Measurements from ENCODE around the gene ITGB4. TPM values are rescaled to one million over a fixed set of nuclear protein-coding genes. Genes with fewer than 3 reads are reported as not detected.

Gene ITGB4
- total and polyA plus RNA-seq, 2 of the 13 experiments (the other 11 are each of a cell fraction or from before 2014, with no cell fraction given): 6.9 to 14.5 TPM

DNA sequence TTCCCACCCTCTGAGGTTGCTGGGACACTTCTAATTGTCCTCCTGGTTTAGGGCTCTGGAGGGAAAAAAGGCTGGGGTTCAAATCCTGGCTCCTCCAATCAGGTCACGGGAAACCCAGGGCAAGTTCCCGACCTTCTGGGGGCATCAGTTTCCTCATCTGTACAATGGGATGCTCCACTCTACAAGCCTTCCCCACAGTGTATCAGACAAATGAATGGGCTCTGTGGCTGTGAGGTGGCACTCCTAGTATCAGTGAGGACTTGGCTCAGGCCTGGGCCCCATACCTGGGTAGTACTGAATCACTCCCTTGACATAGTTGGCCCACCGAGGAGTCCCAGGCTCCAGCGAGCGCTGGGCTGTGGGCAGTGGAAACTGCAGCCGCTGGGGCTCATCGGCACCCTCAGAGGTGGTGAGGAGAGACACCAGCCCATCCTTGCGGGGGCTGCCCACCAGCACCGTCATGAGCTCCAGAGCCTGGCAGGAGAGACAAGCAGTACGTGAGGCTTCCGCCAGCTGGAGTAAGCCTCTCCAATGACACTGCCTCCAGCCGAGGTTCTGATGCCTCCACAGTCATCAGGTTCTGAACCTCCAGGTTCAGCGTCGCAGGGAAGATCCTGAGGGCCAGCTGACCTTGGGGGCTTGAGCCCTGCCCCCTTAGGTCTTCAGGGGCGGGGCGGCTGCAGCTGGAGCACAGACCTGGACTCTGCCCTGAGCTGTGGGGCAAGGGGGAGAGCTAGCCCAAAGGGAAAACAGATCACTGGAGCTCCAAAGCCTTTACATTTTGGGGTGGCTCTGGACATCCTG is 42.6 kb downstream of the ITGB4 start (continued):
- no peak for TF ChIP-seq NR2C2 (CRISPR knock-in tag; IDR thresholded peaks at IDR 0.05; ENCODE audit: borderline replicate concordance)
- TF ChIP-seq, protein P1, sequence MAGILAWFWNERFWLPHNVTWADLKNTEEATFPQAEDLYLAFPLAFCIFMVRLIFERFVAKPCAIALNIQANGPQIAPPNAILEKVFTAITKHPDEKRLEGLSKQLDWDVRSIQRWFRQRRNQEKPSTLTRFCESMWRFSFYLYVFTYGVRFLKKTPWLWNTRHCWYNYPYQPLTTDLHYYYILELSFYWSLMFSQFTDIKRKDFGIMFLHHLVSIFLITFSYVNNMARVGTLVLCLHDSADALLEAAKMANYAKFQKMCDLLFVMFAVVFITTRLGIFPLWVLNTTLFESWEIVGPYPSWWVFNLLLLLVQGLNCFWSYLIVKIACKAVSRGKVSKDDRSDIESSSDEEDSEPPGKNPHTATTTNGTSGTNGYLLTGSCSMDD (CRISPR knock-in tag; IDR thresholded peaks at IDR 0.05): no peak
- TF ChIP-seq MBD4 (IDR thresholded peaks at IDR 0.05; ENCODE audit: borderline replicate concordance, low read length): no peak
- TF ChIP-seq PITX1 (CRISPR knock-in tag; IDR thresholded peaks at IDR 0.05): peak; percentile 71
- no peak; the same call in 1 of the 2 replicates for TF ChIP-seq ZNF546 (CRISPR knock-in tag; conservative IDR thresholded peaks at IDR 0.05)
- TF ChIP-seq JUN (CRISPR knock-in tag; IDR thresholded peaks at IDR 0.05): no peak
- no peak for TF ChIP-seq ATF1 (CRISPR knock-in tag; IDR thresholded peaks at IDR 0.05)
- TF ChIP-seq HOXA3 (CRISPR knock-in tag; IDR thresholded peaks at IDR 0.05): peak; percentile 64
- TF ChIP-seq ZBTB44 (CRISPR knock-in tag; IDR thresholded peaks at IDR 0.05): no peak
- TF ChIP-seq BRD4 (CRISPR knock-in tag; IDR thresholded peaks at IDR 0.05): peak; percentile 40
- TF ChIP-seq ZNF713 (CRISPR knock-in tag; IDR thresholded peaks at IDR 0.05): peak; percentile 56; the same call in 1 of the 2 replicates
- TF ChIP-seq IKZF5 (CRISPR knock-in tag; IDR thresholded peaks at IDR 0.05): peak; percentile 73; the same call in 1 of the 2 replicates
- TF ChIP-seq KDM2A (CRISPR knock-in tag; IDR thresholded peaks at IDR 0.05; ENCODE audit: borderline replicate concordance, low read depth): peak; percentile 73; the same call in 1 of the 2 replicates
- TF ChIP-seq SMAD1 (CRISPR knock-in tag; IDR thresholded peaks at IDR 0.05; ENCODE audit: borderline replicate concordance, low read depth): 0 out of 2 replicates have a peak, but pooled peaks have one; percentile 38
- no peak for TF ChIP-seq ETV6 (CRISPR knock-in tag; conservative IDR thresholded peaks at IDR 0.05)
- TF ChIP-seq CHCHD3 (CRISPR knock-in tag; IDR thresholded peaks at IDR 0.05): 0 out of 2 replicates have a peak, but pooled peaks have one; percentile 18
- no peak for TF ChIP-seq ZNF839 (CRISPR knock-in tag; IDR thresholded peaks at IDR 0.05; ENCODE audit: borderline replicate concordance)
- no peak for TF ChIP-seq ZNF382 (CRISPR knock-in tag; IDR thresholded peaks at IDR 0.05; ENCODE audit: borderline replicate concordance)
- peak; percentile 42; the same call in 1 of the 2 replicates for TF ChIP-seq SMAD3 (CRISPR knock-in tag; IDR thresholded peaks at IDR 0.05)
- TF ChIP-seq FOXJ3 (CRISPR knock-in tag; IDR thresholded peaks at IDR 0.05; ENCODE audit: borderline replicate concordance): peak; percentile 72; the same call in 1 of the 2 replicates
- no peak for TF ChIP-seq ZNF878 (CRISPR knock-in tag; IDR thresholded peaks at IDR 0.05)
- peak; percentile 98 for TF ChIP-seq ZBTB7B (CRISPR knock-in tag; IDR thresholded peaks at IDR 0.05)
- TF ChIP-seq SAFB2 (CRISPR knock-in tag; IDR thresholded peaks at IDR 0.05; ENCODE audit: borderline replicate concordance, low read depth): no peak
- no peak for TF ChIP-seq ZSCAN5A (CRISPR knock-in tag; IDR thresholded peaks at IDR 0.05; ENCODE audit: borderline replicate concordance)
- peak; percentile 58; the same call in 1 of the 2 replicates for TF ChIP-seq ESRRA (CRISPR knock-in tag; IDR thresholded peaks at IDR 0.05; ENCODE audit: low read depth)
- peak; percentile 81; the same call in 1 of the 2 replicates for TF ChIP-seq ZNF263 (CRISPR knock-in tag; IDR thresholded peaks at IDR 0.05)
